CD4-positive, CD25-positive, alpha-beta regulatory T cell (primary cell): ENCODE data around the gene CMTR1. TPM values are rescaled to one million over a fixed set of nuclear protein-coding genes. Genes with fewer than 3 reads are reported as not detected.
A peak's percentile ranks its signal among the peaks of the same experiment; 100 is the strongest.

ENCODE experiments used
- ATAC-seq, 2 donors: fragments of 150-1000 bp; cut with Tn5 transposase; one replicate each; pipeline ENCODE4 v1.10.0; 2021; ENCODE audit warnings: low read depth in 2 of 2, moderate number of reproducible peaks in 2 of 2, moderate library complexity in 1 of 2
- DNase-seq, 3 donors: peaks; one replicate each; pipeline versions ENCODE4 v3.0.0 to v3.0.0-alpha.2; 2012 to 2022; ENCODE audit warnings: mixed read lengths in 1 of 3
- H3K27ac ChIP-seq: one replicate; pipeline ENCODE4 v1.7.0; 2013; ENCODE audit warnings: mild to moderate bottlenecking, low read length; ENCODE audit not compliant: insufficient read depth, poor library complexity, severe bottlenecking
- H3K27me3 ChIP-seq: one replicate; pipeline ENCODE4 v1.7.0; 2013; ENCODE audit warnings: low read length; ENCODE audit not compliant: control insufficient read depth, insufficient read depth
- H3K36me3 ChIP-seq: one replicate; pipeline ENCODE4 v1.7.0; 2013; ENCODE audit warnings: mild to moderate bottlenecking, low read length, moderate library complexity; ENCODE audit not compliant: control insufficient read depth, insufficient read depth
- H3K4me1 ChIP-seq: 2 replicates; pipeline ENCODE4 v1.7.0; 2013; ENCODE audit warnings: mild to moderate bottlenecking, low read length; ENCODE audit not compliant: insufficient read depth, control insufficient read depth, poor library complexity, severe bottlenecking
- H3K4me3 ChIP-seq: one replicate; pipeline ENCODE4 v1.7.0; 2013; ENCODE audit warnings: low read depth, mild to moderate bottlenecking, low read length, moderate library complexity
- H3K9me3 ChIP-seq, 2 experiments: 1 replicate in 1 of 2; 2 replicates in 1 of 2; pipeline ENCODE4 v1.7.0; 2013; ENCODE audit warnings: low read length in 2 of 2, mild to moderate bottlenecking in 1 of 2, moderate library complexity in 1 of 2; ENCODE audit not compliant: control insufficient read depth in 2 of 2
- H3K27ac Mint-ChIP-seq, 3 donors: one replicate each; pipeline ENCODE4 v1.8.0; 2020 to 2022; ENCODE audit warnings: mild to moderate bottlenecking in 3 of 3, mixed read lengths in 3 of 3, moderate library complexity in 2 of 3
- H3K27me3 Mint-ChIP-seq: one replicate; pipeline ENCODE4 v1.8.0; 2022; ENCODE audit warnings: mild to moderate bottlenecking, mixed read lengths
- H3K36me3 Mint-ChIP-seq: one replicate; pipeline ENCODE4 v1.8.0; 2020; ENCODE audit warnings: mixed read lengths
- H3K4me1 Mint-ChIP-seq, 4 donors: one replicate each; pipeline ENCODE4 v1.8.0; 2020 to 2022; ENCODE audit warnings: mixed read lengths in 4 of 4, mild to moderate bottlenecking in 1 of 4
- H3K4me3 Mint-ChIP-seq, 4 donors: one replicate each; pipeline ENCODE4 v1.8.0; 2020 to 2022; ENCODE audit warnings: mild to moderate bottlenecking in 4 of 4, mixed read lengths in 4 of 4, moderate library complexity in 3 of 4
- H3K9me3 Mint-ChIP-seq, 7 donors: one replicate each; pipeline ENCODE4 v1.8.0; 2020 to 2022; ENCODE audit warnings: mixed read lengths in 7 of 7, mild to moderate bottlenecking in 3 of 7, moderate library complexity in 2 of 7
- polyA plus RNA-seq, 4 donors: library from polyadenylated mRNA; unstranded; fragments of 300-500 nt; fragmentation: Illumina TruSeq; gene quantifications; one replicate each; pipeline ENCODE4 v1.2.3, GENCODE V29; 2021
- total RNA-seq: library from RNA; stranded (reverse); gene quantifications from one replicate; pipeline ENCODE4 v1.2.3, GENCODE V29; 2022

CMTR1 gene
- total and polyA plus RNA-seq, 5 donors from 2014 or later = 27.8 to 91.2 (median 29.4) TPM

DNA sequence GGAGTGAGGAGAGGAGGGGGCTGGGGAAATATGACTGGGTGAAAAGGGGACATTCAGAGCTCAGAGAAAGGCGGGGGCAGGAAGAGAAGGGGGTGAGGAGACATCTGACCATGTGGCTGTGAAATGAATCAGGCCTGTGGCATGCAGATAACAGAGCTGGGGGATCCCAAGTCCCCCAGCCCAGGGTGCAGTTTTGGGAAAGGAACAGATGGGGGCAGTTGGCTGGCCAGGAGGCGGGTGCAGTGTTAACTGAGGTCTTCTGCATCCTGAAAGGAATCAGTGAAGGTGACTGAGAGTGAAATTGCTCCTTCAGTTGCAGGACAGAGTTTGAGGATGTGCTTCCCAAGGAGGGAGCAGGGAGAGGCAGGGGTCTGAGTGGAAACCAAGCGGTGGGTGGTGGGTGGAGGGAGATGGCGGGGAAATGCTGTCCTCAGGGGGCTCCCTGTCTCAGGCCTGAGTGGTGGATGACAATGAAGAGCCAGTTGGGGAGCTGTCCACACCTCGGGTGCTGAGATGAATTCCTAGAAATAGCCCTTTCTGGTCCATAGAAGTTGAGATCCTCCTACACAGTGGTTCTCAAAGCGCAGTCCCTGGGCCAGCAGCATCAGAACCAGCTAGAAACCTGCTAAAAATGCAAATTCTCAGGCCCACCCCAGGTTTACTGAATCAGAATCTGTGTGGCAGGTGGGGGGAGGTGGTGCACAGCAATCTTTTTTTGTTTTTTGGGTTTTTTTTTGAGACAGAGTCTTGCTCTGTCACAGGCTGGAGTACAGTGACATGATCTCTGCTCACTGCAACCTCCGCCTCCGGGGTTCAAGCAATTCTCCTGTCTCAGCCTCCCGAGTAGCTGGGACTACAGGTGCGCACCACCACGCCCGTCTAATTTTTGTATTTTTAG, 92.7 kb downstream of the CMTR1 start:
- H3K4me1 Mint-ChIP-seq = peaks cover 12 to 54% (median 16%) of the 10 kb centered on the region in 4 donors
- DNase-seq = no peak

DNA sequence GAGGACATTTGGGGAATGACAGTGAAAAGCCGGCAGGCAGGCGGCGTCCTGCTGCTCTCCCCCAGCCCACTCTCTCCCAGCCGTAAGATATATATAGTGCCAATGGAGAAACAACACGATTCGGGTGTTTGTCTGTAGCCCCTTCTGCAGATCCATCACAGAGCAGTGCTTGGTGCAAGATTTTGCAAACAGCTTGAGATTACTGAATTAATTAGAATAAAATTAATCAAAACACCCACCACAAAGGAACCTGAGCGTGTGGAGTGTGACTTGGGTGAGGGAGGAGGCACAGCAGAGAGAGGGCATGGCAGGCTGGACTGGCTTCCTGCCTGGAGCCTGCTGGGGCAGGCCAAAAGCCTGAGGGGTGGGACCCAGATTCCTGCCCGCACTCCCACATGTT, 95.5 kb downstream of the CMTR1 start:
- peaks cover 29% of the 10 kb centered on the region for H3K36me3 Mint-ChIP-seq
- peaks cover 10% of the 10 kb centered on the region for H3K36me3 ChIP-seq
- DNase-seq (no peak), ATAC-seq (no peak)
- no peaks in the 10 kb centered on the region for H3K27me3 Mint-ChIP-seq
- H3K4me1 Mint-ChIP-seq = peaks cover 7 to 41% (median 12%) of the 10 kb centered on the region in 4 donors
- no peak overlapping the region for H3K4me3 ChIP-seq
- H3K27ac Mint-ChIP-seq = peak overlapping the region in 1 of 3 donors; percentile 89
- no peak overlapping the region for H3K27ac ChIP-seq
- no peaks in the 10 kb centered on the region for H3K27me3 ChIP-seq
- no peaks in the 10 kb centered on the region for H3K9me3 ChIP-seq
- no peaks in the 10 kb centered on the region for H3K9me3 Mint-ChIP-seq
- H3K4me1 ChIP-seq = peaks cover 2% of the 10 kb centered on the region
- no peak overlapping the region for H3K4me3 Mint-ChIP-seq

More for the DNA sequence above, 92.7 kb downstream of the CMTR1 start:
- Histone ChIP-seq H3K4me3 (no peak overlapping the region), H3K27ac (no peak overlapping the region), H3K4me1 (peaks cover 21% of the 10 kb centered on the region), H3K9me3 (no peaks in the 10 kb centered on the region), H3K36me3 (peaks cover 5% of the 10 kb centered on the region), H3K27me3 (no peaks in the 10 kb centered on the region)
- H3K27me3 Mint-ChIP-seq = no peaks in the 10 kb centered on the region
- H3K36me3 Mint-ChIP-seq = peaks cover 28% of the 10 kb centered on the region
- no peak for ATAC-seq
- peak overlapping the region in 2 of 3 donors; percentile 52 to 94 for H3K27ac Mint-ChIP-seq
- no peak overlapping the region for H3K4me3 Mint-ChIP-seq
- no peaks in the 10 kb centered on the region for H3K9me3 Mint-ChIP-seq

DNA sequence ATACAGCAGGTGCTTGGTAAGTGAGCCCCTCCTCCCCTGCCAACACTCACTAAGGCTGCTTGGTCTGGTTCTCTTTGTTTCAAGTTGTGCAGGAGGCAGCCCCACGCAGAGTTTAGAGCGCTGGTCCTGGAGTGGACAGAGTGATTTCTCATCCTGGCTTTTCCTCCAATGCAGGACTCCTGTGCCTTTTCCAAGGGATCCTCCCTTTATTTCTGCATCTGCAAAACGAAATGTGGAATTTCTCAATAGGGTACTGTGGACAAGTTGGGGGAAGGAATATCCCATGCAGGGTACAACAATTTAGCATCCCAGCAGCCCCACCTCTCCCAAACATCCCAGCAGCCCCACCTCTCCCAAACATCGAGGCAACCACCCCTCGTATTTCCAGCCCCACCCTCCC, 97.3 kb downstream of the CMTR1 start:
- no peaks in the 10 kb centered on the region for H3K4me1 ChIP-seq
- H3K27me3 Mint-ChIP-seq = no peaks in the 10 kb centered on the region
- peak overlapping the region in 1 of 3 donors; percentile 78 for H3K27ac Mint-ChIP-seq
- peaks cover 0 to 27% (median 9%) of the 10 kb centered on the region in 4 donors for H3K4me1 Mint-ChIP-seq
- no peaks in the 10 kb centered on the region for H3K27me3 ChIP-seq
- H3K36me3 Mint-ChIP-seq = peaks cover 26% of the 10 kb centered on the region
- no peaks in the 10 kb centered on the region for H3K9me3 Mint-ChIP-seq
- ATAC-seq (no peak), DNase-seq (no peak)
- no peaks in the 10 kb centered on the region for H3K9me3 ChIP-seq
- H3K4me3 Mint-ChIP-seq = no peak overlapping the region
- H3K27ac ChIP-seq = no peak overlapping the region
- H3K4me3 ChIP-seq = no peak overlapping the region
- peaks cover 24% of the 10 kb centered on the region for H3K36me3 ChIP-seq

DNA sequence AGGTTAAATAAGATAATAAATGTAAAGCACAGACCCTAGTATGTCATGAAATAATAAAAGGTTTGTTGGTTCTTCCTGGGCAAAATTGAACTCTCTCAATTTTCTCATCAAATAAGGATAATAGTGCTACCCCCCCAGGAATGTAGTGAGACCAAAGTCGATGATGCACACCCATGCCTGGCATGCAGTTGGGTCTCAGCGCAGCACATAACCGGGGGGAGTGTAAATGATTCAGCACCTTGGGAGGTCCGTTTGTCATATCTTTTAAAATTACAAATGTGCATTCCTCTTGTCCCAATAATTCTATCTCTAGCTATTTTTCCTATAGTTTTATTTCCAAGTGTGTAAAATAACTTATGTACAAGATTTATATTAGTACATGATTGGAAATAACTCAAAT, 98.0 kb downstream of the CMTR1 start:
- no peaks in the 10 kb centered on the region for H3K9me3 Mint-ChIP-seq
- no peaks in the 10 kb centered on the region for H3K9me3 ChIP-seq
- no peaks in the 10 kb centered on the region for H3K27me3 ChIP-seq
- H3K4me1 Mint-ChIP-seq = peaks cover 0 to 22% (median 7%) of the 10 kb centered on the region in 4 donors
- H3K27me3 Mint-ChIP-seq = no peaks in the 10 kb centered on the region
- H3K4me3 Mint-ChIP-seq = no peak overlapping the region
- no peak overlapping the region for H3K27ac ChIP-seq
- peaks cover 29% of the 10 kb centered on the region for H3K36me3 ChIP-seq
- peaks cover 22% of the 10 kb centered on the region for H3K36me3 Mint-ChIP-seq
- DNase-seq (no peak), ATAC-seq (no peak)
- no peaks in the 10 kb centered on the region for H3K4me1 ChIP-seq
- no peak overlapping the region for H3K4me3 ChIP-seq
- H3K27ac Mint-ChIP-seq = peak overlapping the region in 1 of 3 donors; percentile 23

Other genes with a start within 250 kb of the CMTR1 start
- gene TBC1D22B, start 175.4 kb upstream of the CMTR1 start, total RNA-seq = 13.3 TPM
- gene TBC1D22B, start 175.4 kb upstream of the CMTR1 start, polyA plus RNA-seq = 1 to 10 TPM; 8.2 to 9.6 (median 8.9) TPM
- 1.4 TPM for gene TMEM217, start 175.1 kb upstream of the CMTR1 start, total RNA-seq
- 1 to 10 TPM in 1 of 4 donors, under 1 TPM in 3; 0.38 to 1.2 (median 0.72) TPM for gene TMEM217, start 175.1 kb upstream of the CMTR1 start, polyA plus RNA-seq
- 12.2 TPM for gene RNF8, start 79.2 kb upstream of the CMTR1 start, total RNA-seq
- gene RNF8, start 79.2 kb upstream of the CMTR1 start, polyA plus RNA-seq = 10 to 100 TPM; 14.6 to 21.9 (median 17.6) TPM
- gene CCDC167, start 66.7 kb downstream of the CMTR1 start, total RNA-seq = 43.6 TPM
- gene CCDC167, start 66.7 kb downstream of the CMTR1 start, polyA plus RNA-seq = 100 to 1,000 TPM; 172 to 274 (median 229) TPM